A673 (cell line): Measurements from ENCODE around the gene C10orf53. TPM values are rescaled to one million over a fixed set of nuclear protein-coding genes. Genes with fewer than 3 reads are reported as not detected.

Source experiments
- BruUV-seq: library from RNA; stranded (reverse); fragments of 400-500 nt; replicated peaks from 2 replicates; lab custom pipeline; 2021; lab: Mats Ljungman, UMichigan
- CTCF ChIA-PET: fragments of 300-600 bp; sonication (Branson Sonifier 250); formaldehyde crosslinking; loops from one replicate; lab custom pipeline; 2022; ENCODE audit warnings: antibody characterized with exemption; lab: Charles Lee
- POLR2A ChIA-PET: fragments of 300-600 bp; sonication (Branson Sonifier 250); formaldehyde crosslinking; loops from one replicate; lab custom pipeline; 2022; ENCODE audit warnings: antibody characterized with exemption; ENCODE audit not compliant: low non-redundant PET; lab: Charles Lee
- DNase-seq: peaks from one replicate; pipeline ENCODE4 v3.0.0-alpha.2; 2015; ENCODE audit warnings: low spot score
- H3K27ac ChIP-seq: fragments of 200-600 bp; sonication (generic); 2 replicates; pipeline ENCODE4 v1.5.1; 2016; ENCODE audit warnings: mixed run types, low read depth, mild to moderate bottlenecking, mixed read lengths, antibody characterized with exemption, low read length; ENCODE audit not compliant: poor library complexity, severe bottlenecking
- H3K27me3 ChIP-seq: fragments of 200-600 bp; sonication (generic); replicated peaks from 2 replicates; pipeline ENCODE4 v1.6.1; 2017; ENCODE audit warnings: mixed run types, low read depth, mild to moderate bottlenecking, mixed read lengths, antibody characterized with exemption, low read length; ENCODE audit not compliant: insufficient read depth, poor library complexity
- H3K36me3 ChIP-seq: fragments of 200-600 bp; sonication (generic); 2 replicates; pipeline ENCODE4 v1.6.1; 2016; ENCODE audit warnings: mixed run types, mild to moderate bottlenecking, mixed read lengths, antibody characterized with exemption, low read length; ENCODE audit not compliant: insufficient read depth, poor library complexity, severe bottlenecking
- H3K4me1 ChIP-seq: fragments of 200-600 bp; sonication (generic); 2 replicates; pipeline ENCODE4 v1.6.1; 2017; ENCODE audit warnings: mixed run types, mild to moderate bottlenecking, mixed read lengths, antibody characterized with exemption, low read length; ENCODE audit not compliant: insufficient read depth, poor library complexity, severe bottlenecking
- H3K4me3 ChIP-seq: fragments of 200-600 bp; sonication (generic); 2 replicates; pipeline ENCODE4 v1.5.1; 2016; ENCODE audit warnings: low read depth, mixed run types, mild to moderate bottlenecking, mixed read lengths, low read length; ENCODE audit not compliant: poor library complexity, severe bottlenecking
- H3K9me3 ChIP-seq: fragments of 200-600 bp; sonication (generic); 2 replicates; pipeline ENCODE4 v1.6.1; 2016; ENCODE audit warnings: mixed run types, low read depth, mild to moderate bottlenecking, mixed read lengths, antibody characterized with exemption, low read length; ENCODE audit not compliant: poor library complexity, severe bottlenecking
- EZH2 ChIP-seq: fragments of 200-600 bp; sonication (generic); IDR thresholded peaks from 2 replicates; pipeline ENCODE4 v1.6.1; 2017; ENCODE audit warnings: borderline replicate concordance, low read depth, mild to moderate bottlenecking, mixed read lengths, antibody characterized with exemption, low read length; ENCODE audit not compliant: poor library complexity, severe bottlenecking
- intact Hi-C: fragments of 100-400 bp; cut with micrococcal nuclease; formaldehyde crosslinking; loops from one replicate; pipeline ENCODE4 v1.10.0; 2022; ENCODE audit not compliant: unreplicated experiment
- total RNA-seq: library from RNA; stranded (reverse); gene quantifications from 2 replicates; pipeline ENCODE4 v1.2.3, GENCODE V29; 2021
- TF ChIP-seq, protein P1 (sequence below): fragments of 300-800, 200-600 bp; sonication (generic); conservative IDR thresholded peaks from 2 replicates; pipeline ENCODE4 v1.5.1; 2017; ENCODE audit warnings: low read depth, mild to moderate bottlenecking, antibody characterized with exemption, low read length, moderate library complexity, mixed read lengths

Gene C10orf53
- total RNA-seq, 1 experiment from 2014 or later = not detected

DNA sequence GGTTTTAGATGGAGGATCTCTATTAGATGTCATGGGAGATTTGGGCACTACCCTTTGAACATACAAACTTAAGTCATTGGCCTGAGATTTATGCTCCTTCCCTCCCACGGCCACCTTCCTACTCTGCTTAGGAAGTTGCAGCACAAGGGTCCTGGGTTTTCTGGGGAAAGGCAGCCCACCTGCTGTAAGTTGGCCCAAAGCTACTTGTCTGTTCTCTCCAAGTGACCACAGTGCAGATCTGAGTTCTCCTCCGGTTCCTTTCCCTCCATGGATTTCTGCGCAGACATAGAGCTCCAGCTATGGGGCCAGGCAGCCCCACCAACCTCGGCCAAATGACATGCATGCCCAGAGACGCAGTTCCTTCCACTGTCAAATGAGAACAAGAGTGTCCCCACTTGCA is 12.8 kb upstream of the C10orf53 start:
- no peak overlapping the region for H3K27ac ChIP-seq
- POLR2A ChIA-PET = no interaction called here
- H3K27me3 ChIP-seq = peaks cover 14% of the 10 kb centered on the region
- no peaks in the 10 kb centered on the region for H3K36me3 ChIP-seq
- BruUV-seq = no TSS peak
- H3K9me3 ChIP-seq = no peaks in the 10 kb centered on the region
- TF ChIP-seq, protein P1, sequence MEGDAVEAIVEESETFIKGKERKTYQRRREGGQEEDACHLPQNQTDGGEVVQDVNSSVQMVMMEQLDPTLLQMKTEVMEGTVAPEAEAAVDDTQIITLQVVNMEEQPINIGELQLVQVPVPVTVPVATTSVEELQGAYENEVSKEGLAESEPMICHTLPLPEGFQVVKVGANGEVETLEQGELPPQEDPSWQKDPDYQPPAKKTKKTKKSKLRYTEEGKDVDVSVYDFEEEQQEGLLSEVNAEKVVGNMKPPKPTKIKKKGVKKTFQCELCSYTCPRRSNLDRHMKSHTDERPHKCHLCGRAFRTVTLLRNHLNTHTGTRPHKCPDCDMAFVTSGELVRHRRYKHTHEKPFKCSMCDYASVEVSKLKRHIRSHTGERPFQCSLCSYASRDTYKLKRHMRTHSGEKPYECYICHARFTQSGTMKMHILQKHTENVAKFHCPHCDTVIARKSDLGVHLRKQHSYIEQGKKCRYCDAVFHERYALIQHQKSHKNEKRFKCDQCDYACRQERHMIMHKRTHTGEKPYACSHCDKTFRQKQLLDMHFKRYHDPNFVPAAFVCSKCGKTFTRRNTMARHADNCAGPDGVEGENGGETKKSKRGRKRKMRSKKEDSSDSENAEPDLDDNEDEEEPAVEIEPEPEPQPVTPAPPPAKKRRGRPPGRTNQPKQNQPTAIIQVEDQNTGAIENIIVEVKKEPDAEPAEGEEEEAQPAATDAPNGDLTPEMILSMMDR = no peak
- no peak for TF ChIP-seq EZH2
- no peak overlapping the region for H3K4me3 ChIP-seq
- CTCF ChIA-PET = no interaction called here
- H3K4me1 ChIP-seq = no peaks in the 10 kb centered on the region
- DNase-seq = no peak
- intact Hi-C loops = no loop called here

GRCh38 chr10:49667991-49668390 is 11.5 kb upstream of the C10orf53 start:
- no peak for DNase-seq
- intact Hi-C loops = no loop called here

DNA sequence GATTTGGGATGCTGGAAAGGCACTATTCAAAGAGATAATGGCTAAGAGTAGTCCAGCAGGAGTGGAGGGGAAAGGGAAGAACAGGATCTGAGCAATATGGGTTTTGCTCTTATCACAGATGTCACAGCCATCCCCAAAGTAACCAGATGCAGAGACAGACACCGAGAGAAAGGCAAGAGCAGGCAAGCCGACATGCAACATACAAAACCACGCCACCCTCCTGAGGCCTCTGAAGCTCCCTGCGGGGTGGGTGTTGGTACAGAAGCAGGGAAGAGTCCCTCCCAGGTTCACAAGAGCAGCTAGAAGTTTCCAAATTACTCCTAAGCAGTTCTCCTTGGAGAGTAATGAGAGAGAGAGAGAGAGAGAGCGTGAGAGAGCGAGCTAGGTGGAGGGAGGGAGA is 10.8 kb upstream of the C10orf53 start:
- no peak overlapping the region for H3K4me3 ChIP-seq
- no TSS peak for BruUV-seq
- no peaks in the 10 kb centered on the region for H3K9me3 ChIP-seq
- ChIA-PET CTCF (no interaction called here), POLR2A (no interaction called here)
- H3K4me1 ChIP-seq = no peaks in the 10 kb centered on the region
- no peaks in the 10 kb centered on the region for H3K36me3 ChIP-seq
- no peak for DNase-seq
- H3K27me3 ChIP-seq = peaks cover 30% of the 10 kb centered on the region
- no peak overlapping the region for H3K27ac ChIP-seq
- intact Hi-C loops = no loop called here
- TF ChIP-seq, protein P1 = no peak
- no peak for TF ChIP-seq EZH2

More at GRCh38 chr10:49667991-49668390, 11.5 kb upstream of the C10orf53 start:
- no peak for TF ChIP-seq EZH2
- TF ChIP-seq, protein P1 = no peak
- Histone ChIP-seq H3K27me3 (peaks cover 23% of the 10 kb centered on the region), H3K36me3 (no peaks in the 10 kb centered on the region), H3K4me1 (no peaks in the 10 kb centered on the region), H3K9me3 (no peaks in the 10 kb centered on the region), H3K4me3 (no peak overlapping the region), H3K27ac (no peak overlapping the region)
- ChIA-PET CTCF (no interaction called here), POLR2A (no interaction called here)
- BruUV-seq = no TSS peak
